Measurements from ENCODE around the gene ZNF541.
A peak's percentile ranks its signal among the peaks of the same experiment; 100 is the strongest.
"Not testable (repeated sequence)": the region's sequence is repeated elsewhere in the genome, so short reads cannot be mapped to it uniquely, and the experiment has no call there.

The ZNF541 gene

GRCh38 chr19:47600246-47601179 lies 27.6 kb upstream of the ZNF541 start:
- DNase-seq (ENCODE audit: low spot score): peak; percentile 100

- not testable (repeated sequence) for DNase-seq (ENCODE audit: low spot score)
Observed at GRCh38 chr19:47599671-47600245, 26.8 kb upstream of the ZNF541 start.

GRCh38 chr19:47598407-47599349 lies 25.7 kb upstream of the ZNF541 start:
- DNase-seq (ENCODE audit: low spot score): no peak

GRCh38 chr19:47595944-47596343 lies 23.0 kb upstream of the ZNF541 start:
- no peak for DNase-seq (ENCODE audit: low spot score)

- no peak for DNase-seq (ENCODE audit: low spot score)
Observed at GRCh38 chr19:47593860-47594259, 20.9 kb upstream of the ZNF541 start.

GRCh38 chr19:47589824-47590223 lies 16.9 kb upstream of the ZNF541 start:
- DNase-seq (ENCODE audit: low spot score): no peak

- no peak for DNase-seq (ENCODE audit: low spot score)
Observed at GRCh38 chr19:47587295-47587694, 14.3 kb upstream of the ZNF541 start.

- DNase-seq (ENCODE audit: low spot score): not testable (repeated sequence)
Observed at GRCh38 chr19:47583161-47583560, 10.2 kb upstream of the ZNF541 start.

- DNase-seq (ENCODE audit: low spot score): no peak
Observed at GRCh38 chr19:47582320-47582909, 9.5 kb upstream of the ZNF541 start.

GRCh38 chr19:47581605-47582319 lies 8.8 kb upstream of the ZNF541 start:
- DNase-seq (ENCODE audit: low spot score): peak; percentile 8

- no peak for DNase-seq (ENCODE audit: low spot score)
Observed at GRCh38 chr19:47580397-47580796, 7.4 kb upstream of the ZNF541 start.

- no peak for DNase-seq (ENCODE audit: low spot score)
Observed at GRCh38 chr19:47572635-47573034, 313 bp downstream of the ZNF541 start.

- DNase-seq (ENCODE audit: low spot score): no peak
Observed at GRCh38 chr19:47569331-47569730, 3.6 kb downstream of the ZNF541 start.

GRCh38 chr19:47564081-47564480 lies 8.9 kb downstream of the ZNF541 start:
- DNase-seq (ENCODE audit: low spot score): no peak

- no peak for DNase-seq (ENCODE audit: low spot score)
Observed at GRCh38 chr19:47561440-47562057, 11.4 kb downstream of the ZNF541 start.

GRCh38 chr19:47560999-47561398 lies 11.9 kb downstream of the ZNF541 start:
- DNase-seq (ENCODE audit: low spot score): no peak

GRCh38 chr19:47550129-47550528 lies 22.8 kb downstream of the ZNF541 start:
- DNase-seq (ENCODE audit: low spot score): no peak

- no peak for DNase-seq (ENCODE audit: low spot score)
Observed at GRCh38 chr19:47549261-47549862, 23.6 kb downstream of the ZNF541 start.

GRCh38 chr19:47547199-47547598 lies 25.7 kb downstream of the ZNF541 start:
- no peak for DNase-seq (ENCODE audit: low spot score)

Measured in CD4-positive, alpha-beta T cell treated with Interleukin-6 at 100 ng/mL for 8 hours (primary cell).